ENCODE data around the gene KCNC1. TPM values are rescaled to one million over a fixed set of nuclear protein-coding genes. Genes with fewer than 3 reads are reported as not detected.

Gene KCNC1
- total and polyA plus RNA-seq, 4 donors: 0.54 TPM; not detected in 3

GRCh38 chr11:17794981-17795380 lies 60.4 kb downstream of the KCNC1 start:
- Histone ChIP-seq H3K36me3 (ENCODE audit: control insufficient read depth in 4 of 4, insufficient read depth in 3 of 4, low read depth in 1 of 4, low read length in 3 of 4) (no peaks in the 10 kb centered on the region), H3K9ac (ENCODE audit: low read depth in 1 of 2, low read length in 2 of 2) (no peak overlapping the region), H3K27ac (ENCODE audit: low read depth in 1 of 2, low read length in 2 of 2) (no peak overlapping the region), H3K4me3 (ENCODE audit: low read depth in 1 of 3, low read length in 3 of 3) (no peak overlapping the region), H3K4me1 (ENCODE audit: control insufficient read depth in 4 of 4, insufficient read depth in 4 of 4, low read length in 3 of 4) (no peaks in the 10 kb centered on the region), H3K27me3 (ENCODE audit: control insufficient read depth in 4 of 4, insufficient read depth in 4 of 4, low read length in 3 of 4) (no peaks in the 10 kb centered on the region), H3K9me3 (ENCODE audit: control insufficient read depth in 4 of 4, low read length in 3 of 4) (no peaks in the 10 kb centered on the region)
- no peak for DNase-seq (ENCODE audit: low spot score)
- TF ChIP-seq JUND (IDR thresholded peaks at IDR 0.05): no peak
- no peak for TF ChIP-seq FOXA2 (IDR thresholded peaks at IDR 0.05)
- TF ChIP-seq, protein P1, sequence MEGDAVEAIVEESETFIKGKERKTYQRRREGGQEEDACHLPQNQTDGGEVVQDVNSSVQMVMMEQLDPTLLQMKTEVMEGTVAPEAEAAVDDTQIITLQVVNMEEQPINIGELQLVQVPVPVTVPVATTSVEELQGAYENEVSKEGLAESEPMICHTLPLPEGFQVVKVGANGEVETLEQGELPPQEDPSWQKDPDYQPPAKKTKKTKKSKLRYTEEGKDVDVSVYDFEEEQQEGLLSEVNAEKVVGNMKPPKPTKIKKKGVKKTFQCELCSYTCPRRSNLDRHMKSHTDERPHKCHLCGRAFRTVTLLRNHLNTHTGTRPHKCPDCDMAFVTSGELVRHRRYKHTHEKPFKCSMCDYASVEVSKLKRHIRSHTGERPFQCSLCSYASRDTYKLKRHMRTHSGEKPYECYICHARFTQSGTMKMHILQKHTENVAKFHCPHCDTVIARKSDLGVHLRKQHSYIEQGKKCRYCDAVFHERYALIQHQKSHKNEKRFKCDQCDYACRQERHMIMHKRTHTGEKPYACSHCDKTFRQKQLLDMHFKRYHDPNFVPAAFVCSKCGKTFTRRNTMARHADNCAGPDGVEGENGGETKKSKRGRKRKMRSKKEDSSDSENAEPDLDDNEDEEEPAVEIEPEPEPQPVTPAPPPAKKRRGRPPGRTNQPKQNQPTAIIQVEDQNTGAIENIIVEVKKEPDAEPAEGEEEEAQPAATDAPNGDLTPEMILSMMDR (IDR thresholded peaks at IDR 0.05; ENCODE audit: low read depth, low read length, missing input control): no peak
- TF ChIP-seq, protein P2, sequence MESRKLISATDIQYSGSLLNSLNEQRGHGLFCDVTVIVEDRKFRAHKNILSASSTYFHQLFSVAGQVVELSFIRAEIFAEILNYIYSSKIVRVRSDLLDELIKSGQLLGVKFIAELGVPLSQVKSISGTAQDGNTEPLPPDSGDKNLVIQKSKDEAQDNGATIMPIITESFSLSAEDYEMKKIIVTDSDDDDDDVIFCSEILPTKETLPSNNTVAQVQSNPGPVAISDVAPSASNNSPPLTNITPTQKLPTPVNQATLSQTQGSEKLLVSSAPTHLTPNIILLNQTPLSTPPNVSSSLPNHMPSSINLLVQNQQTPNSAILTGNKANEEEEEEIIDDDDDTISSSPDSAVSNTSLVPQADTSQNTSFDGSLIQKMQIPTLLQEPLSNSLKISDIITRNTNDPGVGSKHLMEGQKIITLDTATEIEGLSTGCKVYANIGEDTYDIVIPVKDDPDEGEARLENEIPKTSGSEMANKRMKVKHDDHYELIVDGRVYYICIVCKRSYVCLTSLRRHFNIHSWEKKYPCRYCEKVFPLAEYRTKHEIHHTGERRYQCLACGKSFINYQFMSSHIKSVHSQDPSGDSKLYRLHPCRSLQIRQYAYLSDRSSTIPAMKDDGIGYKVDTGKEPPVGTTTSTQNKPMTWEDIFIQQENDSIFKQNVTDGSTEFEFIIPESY (IDR thresholded peaks at IDR 0.05): no peak
- TF ChIP-seq SP1 (IDR thresholded peaks at IDR 0.05): no peak
- no peak for TF ChIP-seq NR2F2 (IDR thresholded peaks at IDR 0.05)
- TF ChIP-seq YY1 (IDR thresholded peaks at IDR 0.05): no peak
- TF ChIP-seq FOXA1 (IDR thresholded peaks at IDR 0.05): no peak
- no peak for TF ChIP-seq HNF4G (IDR thresholded peaks at IDR 0.05)
- no peak for TF ChIP-seq REST (IDR thresholded peaks at IDR 0.05)
- TF ChIP-seq RAD21 (IDR thresholded peaks at IDR 0.05): no peak
- TF ChIP-seq GABPA (IDR thresholded peaks at IDR 0.05 in 1 of 2, conservative IDR thresholded peaks at IDR 0.05 in 1 of 2): no peak
- no peak for TF ChIP-seq EGR1 (IDR thresholded peaks at IDR 0.05; ENCODE audit: low read depth in 2 of 2)
- no peak for TF ChIP-seq MAX (IDR thresholded peaks at IDR 0.05)
- TF ChIP-seq ATF3 (IDR thresholded peaks at IDR 0.05): no peak
- TF ChIP-seq HNF4A (conservative IDR thresholded peaks at IDR 0.05): no peak
- no peak for TF ChIP-seq TAF1 (conservative IDR thresholded peaks at IDR 0.05)
- no peak for TF ChIP-seq RXRA (IDR thresholded peaks at IDR 0.05)
- WGBS: 97% methylated on average over 5 of the region's 5 CpGs
